Panc1 (cell line): ENCODE results near the gene TOR2A. TPM values are rescaled to one million over a fixed set of nuclear protein-coding genes. Genes with fewer than 3 reads are reported as not detected.

Source experiments
- ATAC-seq: fragments of 200-7000 bp; cut with Tn5 transposase; 2 replicates; pipeline ENCODE4 v1.9.1; 2020; ENCODE audit warnings: mild to moderate bottlenecking, moderate library complexity
- BruUV-seq: library from RNA; stranded (reverse); fragments of 400-500 nt; replicated peaks from 2 replicates; lab custom pipeline; 2021; lab: Mats Ljungman, UMichigan
- CTCF ChIA-PET: fragments of 300-600 bp; sonication (Branson Sonifier 250); formaldehyde crosslinking; loops from one replicate; lab custom pipeline; 2022; ENCODE audit warnings: antibody characterized with exemption; lab: Charles Lee
- POLR2A ChIA-PET: fragments of 300-600 bp; sonication (Branson Sonifier 250); formaldehyde crosslinking; loops from one replicate; lab custom pipeline; 2022; ENCODE audit warnings: antibody characterized with exemption; lab: Charles Lee
- DNase-seq: peaks from one replicate; pipeline ENCODE4 v3.0.0-alpha.2; 2010; ENCODE audit warnings: low read depth, low spot score
- H3K27ac ChIP-seq: 2 replicates; pipeline ENCODE4 v1.5.1; 2011; ENCODE audit warnings: mild to moderate bottlenecking, low read length, inconsistent platforms
- H3K27me3 ChIP-seq: fragments of 200-500 bp; sonication (Bioruptor generic); 2 replicates; pipeline ENCODE4 v1.6.0; 2014; ENCODE audit warnings: low read length, inconsistent platforms; ENCODE audit not compliant: control insufficient read depth, insufficient read depth
- H3K36me3 ChIP-seq: fragments of 200-500 bp; sonication (Bioruptor generic); 2 replicates; pipeline ENCODE4 v1.5.1; 2014; ENCODE audit warnings: inconsistent platforms, mild to moderate bottlenecking, low read length, moderate library complexity; ENCODE audit not compliant: control insufficient read depth, insufficient read depth
- H3K4me1 ChIP-seq: 2 replicates; pipeline ENCODE4 v1.5.1; 2011; ENCODE audit warnings: inconsistent platforms, mild to moderate bottlenecking, low read length, moderate library complexity; ENCODE audit not compliant: control insufficient read depth, insufficient read depth
- H3K4me3 ChIP-seq, 2 experiments: 2 replicates each; pipeline ENCODE4 v1.5.1; 2011 to 2012; ENCODE audit warnings: low read depth in 2 of 2, low read length in 2 of 2, mild to moderate bottlenecking in 2 of 2, inconsistent platforms in 1 of 2, moderate library complexity in 1 of 2
- H3K9me3 ChIP-seq: fragments of 200-500 bp; sonication (Bioruptor generic); 2 replicates; pipeline ENCODE4 v1.5.1; 2014; ENCODE audit warnings: low read depth, mild to moderate bottlenecking, inconsistent platforms, low read length, moderate library complexity; ENCODE audit not compliant: control insufficient read depth, insufficient read depth
- POLR2AphosphoS5 ChIP-seq: IDR thresholded peaks from 2 replicates; pipeline ENCODE4 v1.6.1; 2012; ENCODE audit warnings: mild to moderate bottlenecking, low read depth, low read length, moderate library complexity
- REST ChIP-seq, 2 experiments: IDR thresholded peaks; 2 replicates each; pipeline ENCODE4 v1.6.1; 2011 to 2012; ENCODE audit warnings: low read depth in 2 of 2, control low read depth in 1 of 2, low read length in 1 of 2, mild to moderate bottlenecking in 1 of 2, moderate library complexity in 1 of 2; ENCODE audit not compliant: insufficient read depth in 1 of 2
- SIN3A ChIP-seq: IDR thresholded peaks from 2 replicates; pipeline ENCODE4 v1.6.1; 2012; ENCODE audit warnings: low read depth, mild to moderate bottlenecking, low read length, moderate library complexity, borderline replicate concordance; ENCODE audit not compliant: insufficient read depth
- TCF7L2 ChIP-seq: IDR thresholded peaks from 2 replicates; pipeline ENCODE4 v1.6.1; 2011; ENCODE audit warnings: mild to moderate bottlenecking, low read depth, low read length, inconsistent platforms
- in situ Hi-C: cut with HindIII; loops from 2 replicates; pipeline ENCODE4 v1.10.0; 2016; ENCODE audit warnings: low sequenced_read_pairs, low pct_unique_long_range_greater_than_20kb
- intact Hi-C: fragments of 100-400 bp; cut with micrococcal nuclease; formaldehyde crosslinking; loops from one replicate; pipeline ENCODE4 v1.10.0; 2022; ENCODE audit not compliant: unreplicated experiment
- total RNA-seq: library from RNA; stranded (reverse); gene quantifications from one replicate; pipeline ENCODE4 v1.2.1, GENCODE V29; 2021; ENCODE audit not compliant: unreplicated experiment
- TF ChIP-seq, protein P1 (sequence below): fragments of 450-650 bp; IDR thresholded peaks from 2 replicates; pipeline ENCODE4 v1.5.1; 2017; ENCODE audit warnings: mild to moderate bottlenecking

Gene TOR2A
- total RNA-seq, 1 experiment from 2014 or later, result 8.2 TPM

- intact Hi-C loops (no loop called here), in situ Hi-C loops (no loop called here)
- ChIA-PET POLR2A (no interaction called here), CTCF (interaction anchor here (0.7 kb wide), 1 partner anchor 8 kb away, joined by 4 read pairs; no protein-coding TSS in a partner anchor)
- no peaks in the 10 kb centered on the region for H3K9me3 ChIP-seq
- ATAC-seq (no peak), DNase-seq (no peak)
- no peak overlapping the region for H3K27ac ChIP-seq
- TF ChIP-seq TCF7L2, result no peak
- TF ChIP-seq, protein P1, sequence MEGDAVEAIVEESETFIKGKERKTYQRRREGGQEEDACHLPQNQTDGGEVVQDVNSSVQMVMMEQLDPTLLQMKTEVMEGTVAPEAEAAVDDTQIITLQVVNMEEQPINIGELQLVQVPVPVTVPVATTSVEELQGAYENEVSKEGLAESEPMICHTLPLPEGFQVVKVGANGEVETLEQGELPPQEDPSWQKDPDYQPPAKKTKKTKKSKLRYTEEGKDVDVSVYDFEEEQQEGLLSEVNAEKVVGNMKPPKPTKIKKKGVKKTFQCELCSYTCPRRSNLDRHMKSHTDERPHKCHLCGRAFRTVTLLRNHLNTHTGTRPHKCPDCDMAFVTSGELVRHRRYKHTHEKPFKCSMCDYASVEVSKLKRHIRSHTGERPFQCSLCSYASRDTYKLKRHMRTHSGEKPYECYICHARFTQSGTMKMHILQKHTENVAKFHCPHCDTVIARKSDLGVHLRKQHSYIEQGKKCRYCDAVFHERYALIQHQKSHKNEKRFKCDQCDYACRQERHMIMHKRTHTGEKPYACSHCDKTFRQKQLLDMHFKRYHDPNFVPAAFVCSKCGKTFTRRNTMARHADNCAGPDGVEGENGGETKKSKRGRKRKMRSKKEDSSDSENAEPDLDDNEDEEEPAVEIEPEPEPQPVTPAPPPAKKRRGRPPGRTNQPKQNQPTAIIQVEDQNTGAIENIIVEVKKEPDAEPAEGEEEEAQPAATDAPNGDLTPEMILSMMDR, result no peak
- TF ChIP-seq POLR2AphosphoS5, result no peak
- no peak for TF ChIP-seq REST (IDR thresholded peaks at IDR 0.05; ENCODE audit: insufficient read depth in 1 of 2, low read depth in 2 of 2, low read length in 1 of 2)
- no peak for TF ChIP-seq SIN3A
- no peak overlapping the region for H3K4me3 ChIP-seq
- no TSS peak for BruUV-seq
- H3K27me3 ChIP-seq, result no peaks in the 10 kb centered on the region
- no peaks in the 10 kb centered on the region for H3K36me3 ChIP-seq
- H3K4me1 ChIP-seq, result no peaks in the 10 kb centered on the region
Measured at GRCh38 chr9:127773272-127773671, 38.2 kb upstream of the TOR2A start.

DNA sequence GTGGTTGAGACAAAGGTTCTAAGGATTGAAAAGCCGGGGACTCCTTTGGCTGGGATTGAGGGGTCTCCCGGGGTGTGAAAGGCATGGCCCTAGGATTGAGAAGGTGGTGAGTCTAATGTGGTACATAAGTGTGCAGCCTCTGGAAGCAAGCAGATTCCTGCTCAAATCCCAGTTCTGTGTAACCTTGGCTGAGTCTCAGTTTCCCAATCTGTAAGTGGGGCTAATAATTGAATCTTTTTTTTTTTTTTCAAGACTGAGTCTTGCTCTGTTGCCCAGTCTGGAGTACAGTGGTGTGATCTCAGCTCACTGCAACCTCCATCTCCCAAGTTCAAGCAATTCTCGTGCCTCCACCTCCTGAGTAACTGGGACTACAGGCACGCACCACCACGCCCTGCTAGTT, 37.5 kb upstream of the TOR2A start:
- intact Hi-C loops (no loop called here), in situ Hi-C loops (no loop called here)
- ChIA-PET CTCF (interaction anchor here (1.2 kb wide), 1 partner anchor 38 kb away, joined by 3 read pairs; the partner anchor contains the start of gene TOR2A), POLR2A (no interaction called here)
- ATAC-seq (no peak), DNase-seq (no peak)
- Histone ChIP-seq H3K4me3 (no peak overlapping the region), H3K4me1 (no peaks in the 10 kb centered on the region), H3K36me3 (no peaks in the 10 kb centered on the region), H3K27me3 (no peaks in the 10 kb centered on the region), H3K9me3 (no peaks in the 10 kb centered on the region), H3K27ac (no peak overlapping the region)
- no TSS peak for BruUV-seq
- TF ChIP-seq SIN3A (no peak), TCF7L2 (no peak), POLR2AphosphoS5 (no peak)
- TF ChIP-seq, protein P1, result no peak
